ENCODE results near the gene ANTXR1.

Gene ANTXR1

DNA sequence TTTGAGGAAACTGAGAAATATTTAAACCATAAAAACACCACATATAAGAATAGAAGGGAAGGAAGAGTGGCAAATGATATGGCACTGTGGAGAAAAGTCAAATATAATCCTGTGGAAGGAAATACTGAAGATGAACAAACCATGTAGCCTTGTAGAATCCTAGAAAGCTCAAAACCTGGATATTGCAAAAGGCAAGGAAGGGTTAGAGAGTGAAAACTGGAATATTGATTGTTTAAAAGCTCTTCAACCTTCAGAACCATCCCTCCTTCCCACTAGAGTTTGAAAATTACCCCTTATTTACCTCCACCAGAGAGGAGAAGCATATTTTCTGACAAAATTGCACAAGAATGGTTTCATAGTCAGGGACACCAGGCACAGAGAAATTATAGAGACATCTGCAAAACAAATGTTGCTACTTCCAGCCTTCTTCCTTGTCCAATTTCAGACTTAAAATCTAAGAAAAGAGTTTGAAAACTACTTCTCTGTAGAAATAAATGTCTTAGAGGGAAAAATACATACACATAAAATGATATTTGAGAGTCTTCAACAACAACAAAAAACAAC, 48.0 kb downstream of the ANTXR1 start:
- no peak for DNase-seq (ENCODE audit: extremely low read depth, low read depth)
- TF ChIP-seq, protein P1, sequence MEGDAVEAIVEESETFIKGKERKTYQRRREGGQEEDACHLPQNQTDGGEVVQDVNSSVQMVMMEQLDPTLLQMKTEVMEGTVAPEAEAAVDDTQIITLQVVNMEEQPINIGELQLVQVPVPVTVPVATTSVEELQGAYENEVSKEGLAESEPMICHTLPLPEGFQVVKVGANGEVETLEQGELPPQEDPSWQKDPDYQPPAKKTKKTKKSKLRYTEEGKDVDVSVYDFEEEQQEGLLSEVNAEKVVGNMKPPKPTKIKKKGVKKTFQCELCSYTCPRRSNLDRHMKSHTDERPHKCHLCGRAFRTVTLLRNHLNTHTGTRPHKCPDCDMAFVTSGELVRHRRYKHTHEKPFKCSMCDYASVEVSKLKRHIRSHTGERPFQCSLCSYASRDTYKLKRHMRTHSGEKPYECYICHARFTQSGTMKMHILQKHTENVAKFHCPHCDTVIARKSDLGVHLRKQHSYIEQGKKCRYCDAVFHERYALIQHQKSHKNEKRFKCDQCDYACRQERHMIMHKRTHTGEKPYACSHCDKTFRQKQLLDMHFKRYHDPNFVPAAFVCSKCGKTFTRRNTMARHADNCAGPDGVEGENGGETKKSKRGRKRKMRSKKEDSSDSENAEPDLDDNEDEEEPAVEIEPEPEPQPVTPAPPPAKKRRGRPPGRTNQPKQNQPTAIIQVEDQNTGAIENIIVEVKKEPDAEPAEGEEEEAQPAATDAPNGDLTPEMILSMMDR (IDR thresholded peaks at IDR 0.05; ENCODE audit: low read depth, low read length), result no peak

DNA sequence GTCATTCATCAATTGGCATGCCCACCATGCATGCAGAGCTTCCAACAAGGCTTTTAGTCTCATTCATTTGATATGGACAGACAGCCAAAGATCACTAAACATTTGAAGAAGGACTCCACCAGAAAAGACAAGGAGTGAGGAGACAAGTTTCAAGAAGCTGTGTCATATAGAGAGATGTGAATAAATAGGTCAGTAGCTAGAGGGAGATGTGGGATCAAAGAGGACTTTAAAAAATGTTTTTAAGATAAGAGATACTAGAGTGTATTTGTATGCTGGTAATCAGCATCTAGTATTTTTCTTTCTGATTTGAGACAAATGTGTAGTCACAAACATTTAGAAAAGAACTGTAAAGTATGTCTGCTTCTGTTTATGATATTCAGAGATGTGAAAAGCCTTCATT, 48.5 kb downstream of the ANTXR1 start:
- TF ChIP-seq, protein P1 (IDR thresholded peaks at IDR 0.05; ENCODE audit: low read depth, low read length), result no peak; the same call in 1 of the 2 replicates
- no peak for DNase-seq (ENCODE audit: extremely low read depth, low read depth)

DNA sequence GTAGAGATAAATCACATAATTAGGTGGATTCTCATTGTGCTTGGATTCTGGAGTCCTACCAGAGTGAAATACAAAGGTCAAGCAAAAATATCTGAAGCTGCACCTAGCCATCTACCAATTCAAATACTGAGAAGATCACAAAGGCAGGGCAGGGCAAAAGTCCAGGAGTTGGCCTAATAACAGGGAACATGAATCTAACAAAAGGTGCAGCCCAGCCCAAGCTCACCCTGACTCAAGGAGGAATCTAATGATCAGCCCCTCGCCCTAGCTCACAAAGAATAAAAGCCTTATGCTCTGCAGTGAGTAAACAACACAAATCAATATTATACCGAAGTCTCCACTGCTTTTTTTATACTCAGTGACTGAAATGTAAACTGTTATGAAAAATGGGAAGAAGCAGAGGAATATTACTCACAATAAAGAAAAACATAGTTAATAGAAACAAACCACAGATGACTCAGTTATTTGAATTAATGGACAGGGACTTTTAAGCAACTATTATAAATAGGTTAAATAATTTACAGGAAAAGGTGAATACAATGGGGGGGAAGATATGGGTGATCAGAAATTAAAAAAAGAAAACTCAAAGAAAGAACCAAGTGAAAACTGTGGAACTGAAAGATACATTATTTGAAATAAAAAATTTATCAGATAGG, 49.5 kb downstream of the ANTXR1 start:
- TF ChIP-seq, protein P1 (IDR thresholded peaks at IDR 0.05; ENCODE audit: low read depth, low read length), result no peak
- DNase-seq (ENCODE audit: extremely low read depth, low read depth), result no peak

DNA sequence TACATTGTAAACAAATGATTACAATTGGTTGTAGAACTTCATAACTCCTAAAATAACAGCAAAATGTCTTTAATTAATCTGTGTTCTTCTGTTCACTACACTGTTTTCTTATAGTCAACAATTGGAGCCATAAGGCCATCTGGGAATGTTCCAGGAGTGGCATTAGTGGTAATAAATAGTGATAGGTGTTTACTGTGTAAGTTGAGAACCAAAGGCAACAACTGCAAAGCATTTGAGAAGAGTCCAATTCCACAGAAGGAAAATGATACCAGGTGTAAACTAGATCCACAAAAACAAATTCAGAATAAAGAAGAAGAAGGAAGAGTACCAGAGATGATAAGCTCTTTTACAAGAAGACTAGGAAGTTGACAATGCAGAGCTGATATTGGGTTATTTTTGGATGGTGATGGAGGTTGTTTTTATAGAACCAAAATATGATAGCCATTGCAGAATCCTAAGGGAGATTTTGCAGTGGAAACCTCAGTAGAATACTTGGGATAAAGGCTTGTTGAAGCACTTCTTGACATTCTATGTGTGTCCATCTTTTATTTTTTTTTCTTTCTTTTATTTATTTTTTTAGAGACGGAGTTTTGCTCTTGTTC, 52.9 kb downstream of the ANTXR1 start:
- TF ChIP-seq, protein P1 (IDR thresholded peaks at IDR 0.05; ENCODE audit: low read depth, low read length), result no peak
- DNase-seq (ENCODE audit: extremely low read depth, low read depth), result no peak

DNA sequence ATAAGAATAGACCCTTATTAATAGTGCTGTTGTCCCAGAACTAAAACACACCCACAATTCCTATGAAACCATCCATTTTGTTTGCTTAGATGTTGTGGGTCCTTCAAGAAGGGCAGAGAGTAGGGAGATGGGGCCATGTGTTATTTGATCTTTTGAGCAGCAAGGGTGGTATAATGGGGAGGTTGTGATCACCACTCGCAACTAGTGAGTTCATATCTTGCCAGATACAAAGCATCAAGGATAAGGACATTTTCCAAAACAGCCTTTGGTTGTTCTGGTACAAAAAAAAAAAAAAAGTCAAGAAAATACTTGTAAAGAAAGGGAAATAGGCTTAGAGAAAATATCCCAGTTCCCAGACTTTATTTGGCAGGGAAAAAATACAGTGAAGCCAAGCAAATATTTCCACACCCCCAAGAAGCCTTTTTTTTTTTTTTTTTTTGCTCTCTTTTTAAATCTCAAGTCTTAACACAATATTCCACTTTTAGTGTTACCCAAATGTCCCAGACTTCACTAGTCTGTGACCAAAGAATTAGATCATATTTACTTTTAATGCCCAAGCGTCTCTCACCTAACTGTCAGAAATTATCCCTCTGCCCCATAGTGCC, 54.1 kb downstream of the ANTXR1 start:
- TF ChIP-seq, protein P1 (IDR thresholded peaks at IDR 0.05; ENCODE audit: low read depth, low read length), result no peak

DNA sequence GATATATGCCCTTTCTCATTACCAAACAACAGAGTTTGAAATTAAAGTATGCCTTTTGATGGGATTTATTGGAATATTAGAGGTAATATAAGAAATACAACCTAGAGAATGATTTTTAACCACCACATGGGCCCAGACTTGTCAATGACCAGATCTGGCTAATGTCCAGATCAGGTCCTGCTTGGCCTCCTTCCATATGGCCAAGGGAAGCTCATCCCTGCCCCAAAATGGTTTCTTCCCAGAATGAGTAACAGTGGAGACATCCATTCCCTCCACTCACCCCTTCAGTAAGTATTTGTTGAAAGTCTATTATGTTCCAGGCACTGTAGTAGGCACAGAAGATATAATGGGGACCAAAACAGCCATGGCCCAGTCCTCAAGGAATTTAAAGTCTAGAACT, 54.9 kb downstream of the ANTXR1 start:
- no peak for DNase-seq (ENCODE audit: extremely low read depth, low read depth)
- TF ChIP-seq, protein P1 (IDR thresholded peaks at IDR 0.05; ENCODE audit: low read depth, low read length), result no peak

More for the DNA sequence above, 54.1 kb downstream of the ANTXR1 start:
- no peak for DNase-seq (ENCODE audit: extremely low read depth, low read depth)

DNA sequence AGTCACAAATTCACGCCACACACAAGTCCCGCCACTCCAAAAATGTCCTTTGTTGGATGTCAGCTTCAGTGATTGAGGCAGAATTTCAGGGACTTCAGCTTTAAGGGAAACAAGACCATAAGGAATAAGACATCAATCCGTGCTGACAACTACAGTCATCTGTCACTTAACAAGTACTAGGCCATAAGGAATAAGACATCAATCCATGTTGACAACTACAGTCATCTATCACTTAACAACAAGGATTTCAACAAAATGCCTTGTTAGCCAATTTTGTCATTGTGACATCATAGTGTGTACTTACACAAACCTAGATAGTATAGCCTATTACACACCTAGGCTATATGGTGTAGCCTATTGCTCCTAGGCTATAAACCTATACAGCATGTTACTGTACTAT, 58.0 kb downstream of the ANTXR1 start:
- TF ChIP-seq, protein P1 (IDR thresholded peaks at IDR 0.05; ENCODE audit: low read depth, low read length), result no peak
- DNase-seq (ENCODE audit: extremely low read depth, low read depth), result no peak
